GM10248 (cell line): ENCODE data around the gene YY1.
"Not testable (repeated sequence)": the region's sequence is repeated elsewhere in the genome, so short reads cannot be mapped to it uniquely, and the experiment has no call there.

ENCODE experiments used
- CTCF ChIA-PET: fragments of 300-600 bp; sonication (Branson Sonifier 250); formaldehyde crosslinking; extraction: SDS; loops from one replicate; lab custom pipeline; 2021; ENCODE audit warnings: antibody characterized with exemption; lab: Yijun Ruan, JAX
- POLR2A ChIA-PET: fragments of 350-650 bp; sonication (Branson Sonifier 250); formaldehyde crosslinking; extraction: SDS; loops from one replicate; lab custom pipeline; 2020; ENCODE audit warnings: antibody characterized with exemption; lab: Yijun Ruan, JAX
- DNase-seq: peaks from one replicate; pipeline ENCODE4 v3.0.0; 2012; ENCODE audit errors: extremely low spot score
- TF ChIP-seq, protein P1 (sequence below): IDR thresholded peaks from 2 replicates; pipeline ENCODE4 v1.5.1; 2012; ENCODE audit warnings: mild to moderate bottlenecking, low read depth; ENCODE audit errors: extremely low read depth, missing control alignments, control extremely low read depth

YY1 gene

DNA sequence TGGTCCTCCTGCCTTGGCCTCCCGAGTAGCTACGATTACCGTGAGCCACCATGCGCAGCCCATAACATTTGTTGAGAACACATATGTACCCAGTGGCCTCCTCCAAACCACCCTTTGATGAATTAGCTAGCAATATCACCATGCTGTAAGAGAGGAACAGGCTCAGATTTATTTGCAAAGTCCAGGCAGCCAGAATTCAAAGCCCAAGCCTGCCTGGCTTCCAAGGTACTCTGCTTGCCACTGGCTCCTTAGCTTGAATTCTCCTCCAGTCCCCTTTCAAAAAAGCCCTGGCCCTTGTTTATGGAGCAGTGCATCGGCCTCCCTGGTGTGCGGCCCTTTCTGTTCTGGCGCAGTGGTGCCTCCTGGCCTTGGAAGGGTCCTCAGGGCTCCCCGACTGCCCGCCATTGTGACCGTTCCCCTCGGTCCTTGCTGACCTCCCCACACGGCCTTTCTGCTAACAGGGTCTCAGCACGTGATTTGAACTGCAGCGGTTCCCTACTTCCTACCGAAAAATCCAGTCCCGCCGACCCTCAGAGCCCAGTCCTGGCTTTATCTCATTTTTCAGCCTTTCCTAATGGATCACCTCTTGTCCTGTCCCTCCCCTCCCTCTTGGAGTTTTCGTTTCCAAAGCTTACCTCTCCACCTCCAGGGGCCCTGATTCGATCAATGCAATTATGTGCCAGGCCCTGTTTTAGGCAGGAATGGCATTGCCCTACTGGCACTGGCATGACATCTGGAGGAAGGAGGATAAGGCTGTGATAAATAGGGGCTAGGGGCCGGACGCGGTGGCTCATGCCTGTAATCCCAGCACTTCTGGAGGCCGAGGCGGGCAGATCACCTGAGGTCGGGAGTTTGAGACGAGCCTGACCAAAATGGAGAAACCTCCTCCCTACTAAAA is 45.3 kb downstream of the YY1 start:
- TF ChIP-seq, protein P1, sequence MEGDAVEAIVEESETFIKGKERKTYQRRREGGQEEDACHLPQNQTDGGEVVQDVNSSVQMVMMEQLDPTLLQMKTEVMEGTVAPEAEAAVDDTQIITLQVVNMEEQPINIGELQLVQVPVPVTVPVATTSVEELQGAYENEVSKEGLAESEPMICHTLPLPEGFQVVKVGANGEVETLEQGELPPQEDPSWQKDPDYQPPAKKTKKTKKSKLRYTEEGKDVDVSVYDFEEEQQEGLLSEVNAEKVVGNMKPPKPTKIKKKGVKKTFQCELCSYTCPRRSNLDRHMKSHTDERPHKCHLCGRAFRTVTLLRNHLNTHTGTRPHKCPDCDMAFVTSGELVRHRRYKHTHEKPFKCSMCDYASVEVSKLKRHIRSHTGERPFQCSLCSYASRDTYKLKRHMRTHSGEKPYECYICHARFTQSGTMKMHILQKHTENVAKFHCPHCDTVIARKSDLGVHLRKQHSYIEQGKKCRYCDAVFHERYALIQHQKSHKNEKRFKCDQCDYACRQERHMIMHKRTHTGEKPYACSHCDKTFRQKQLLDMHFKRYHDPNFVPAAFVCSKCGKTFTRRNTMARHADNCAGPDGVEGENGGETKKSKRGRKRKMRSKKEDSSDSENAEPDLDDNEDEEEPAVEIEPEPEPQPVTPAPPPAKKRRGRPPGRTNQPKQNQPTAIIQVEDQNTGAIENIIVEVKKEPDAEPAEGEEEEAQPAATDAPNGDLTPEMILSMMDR = no peak
- CTCF ChIA-PET = interaction anchor here (0.6 to 7.0 kb wide), 24 partner anchors 9 to 215 kb away, joined by 3 to 121 read pairs (median 6); a partner anchor contains a TSS
- DNase-seq = no peak
- POLR2A ChIA-PET = no interaction called here

DNA sequence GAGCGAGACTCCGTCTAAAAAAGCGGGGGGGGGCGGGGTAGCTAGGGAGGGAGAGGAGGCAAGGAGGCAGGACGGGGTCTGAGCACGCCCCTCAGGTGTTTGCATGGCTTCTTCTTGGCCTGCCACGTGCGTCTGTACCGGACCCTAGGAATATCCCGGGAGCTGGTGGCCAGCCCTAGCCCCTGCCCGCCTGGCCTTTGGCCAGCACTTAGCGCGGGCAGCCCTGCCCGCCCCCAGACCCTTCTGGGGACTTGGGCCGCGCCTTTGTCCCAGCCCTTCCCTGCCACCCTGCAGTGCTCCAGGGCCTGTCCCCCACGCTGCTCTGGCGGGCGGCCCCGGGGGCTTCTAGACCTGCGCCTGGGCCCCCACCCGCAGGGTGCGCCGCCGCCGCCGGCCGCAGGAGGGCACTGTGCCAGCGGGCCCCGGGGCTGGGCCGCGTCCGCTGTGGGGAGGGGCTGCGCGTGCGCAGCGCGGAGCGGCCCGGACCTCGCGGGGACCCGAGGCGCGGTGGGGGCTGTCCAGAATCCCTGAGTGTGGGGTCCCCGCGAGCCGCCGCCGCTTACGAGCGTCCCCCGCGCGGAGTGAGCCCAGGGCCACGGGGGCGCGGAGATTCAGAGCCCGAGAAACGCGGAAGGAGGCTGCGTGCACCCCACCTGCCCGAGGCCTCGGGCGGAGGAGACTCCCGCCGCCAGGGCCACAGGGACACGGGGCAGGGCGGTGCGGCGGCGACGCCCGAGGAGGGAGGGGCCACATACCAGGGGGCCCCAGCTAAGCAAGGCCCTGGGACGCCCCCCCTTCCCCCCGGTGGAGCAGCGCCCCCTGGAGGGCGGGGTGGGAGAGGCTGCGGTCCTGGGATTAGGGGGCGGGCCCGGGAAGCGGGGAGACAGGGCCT is 46.3 kb downstream of the YY1 start:
- POLR2A ChIA-PET = interaction anchor here (0.6 kb wide), 1 partner anchor 777 kb away, joined by 4 read pairs; no protein-coding TSS in a partner anchor
- CTCF ChIA-PET = interaction anchor here (0.6 to 7.0 kb wide), 35 partner anchors 10 to 360 kb away, joined by 3 to 121 read pairs (median 4); partner anchors contain the start of gene SLC25A47
- DNase-seq = peak; percentile 96
- TF ChIP-seq, protein P1 = peak; percentile 90

GRCh38 chr14:100285913-100286400 is 47.0 kb downstream of the YY1 start:
- ChIA-PET CTCF (interaction anchor here (0.7 to 7.0 kb wide), 28 partner anchors 11 to 368 kb away, joined by 3 to 121 read pairs (median 4); partner anchors contain the start of gene SLC25A47), POLR2A (interaction anchor here (0.6 kb wide), 1 partner anchor 229 kb away, joined by 4 read pairs; no protein-coding TSS in a partner anchor)
- TF ChIP-seq, protein P1 = no peak
- DNase-seq = no peak

GRCh38 chr14:100286484-100287191 is 47.7 kb downstream of the YY1 start:
- ChIA-PET CTCF (interaction anchor here (1.0 to 7.0 kb wide), 20 partner anchors 11 to 367 kb away, joined by 3 to 121 read pairs (median 6); partner anchors contain the start of gene SLC25A47), POLR2A (interaction anchor here (0.6 kb wide), 2 partner anchors 54 to 230 kb away, joined by 4 to 5 read pairs; no protein-coding TSS in a partner anchor)
- TF ChIP-seq, protein P1 = no peak
- no peak for DNase-seq

GRCh38 chr14:100287202-100287997 is 48.5 kb downstream of the YY1 start:
- DNase-seq = no peak
- CTCF ChIA-PET = interaction anchor here (1.0 to 7.0 kb wide), 9 partner anchors 10 to 366 kb away, joined by 3 to 121 read pairs (median 10); no protein-coding TSS in a partner anchor
- POLR2A ChIA-PET = interaction anchor here (0.6 kb wide), 1 partner anchor 54 kb away, joined by 5 read pairs; no protein-coding TSS in a partner anchor
- TF ChIP-seq, protein P1 = no peak

DNA sequence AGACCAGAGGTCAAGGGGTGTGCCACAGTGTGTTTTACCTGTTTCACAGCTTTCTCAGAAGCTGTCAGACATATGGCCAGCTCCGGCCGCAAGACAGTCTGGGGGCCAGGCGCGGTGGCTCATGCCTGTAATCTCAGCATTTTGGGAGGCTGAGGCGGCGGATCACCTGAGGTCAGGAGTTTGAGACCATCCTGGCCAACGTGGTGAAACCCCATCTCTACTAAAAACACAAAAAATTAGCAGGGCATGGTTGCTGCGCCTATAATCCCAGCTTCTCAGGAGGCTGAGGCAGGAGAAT is 49.0 kb downstream of the YY1 start:
- POLR2A ChIA-PET, DNase-seq: not testable (repeated sequence)
- CTCF ChIA-PET = interaction anchor here (1.0 to 7.0 kb wide), 3 partner anchors 9 to 17 kb away, joined by 3 to 121 read pairs (median 4); no protein-coding TSS in a partner anchor
